ENCODE results near the gene RAB11FIP2. TPM values are rescaled to one million over a fixed set of nuclear protein-coding genes. Genes with fewer than 3 reads are reported as not detected.

Gene RAB11FIP2
- total RNA-seq, 1 donor = 38.7 TPM

DNA sequence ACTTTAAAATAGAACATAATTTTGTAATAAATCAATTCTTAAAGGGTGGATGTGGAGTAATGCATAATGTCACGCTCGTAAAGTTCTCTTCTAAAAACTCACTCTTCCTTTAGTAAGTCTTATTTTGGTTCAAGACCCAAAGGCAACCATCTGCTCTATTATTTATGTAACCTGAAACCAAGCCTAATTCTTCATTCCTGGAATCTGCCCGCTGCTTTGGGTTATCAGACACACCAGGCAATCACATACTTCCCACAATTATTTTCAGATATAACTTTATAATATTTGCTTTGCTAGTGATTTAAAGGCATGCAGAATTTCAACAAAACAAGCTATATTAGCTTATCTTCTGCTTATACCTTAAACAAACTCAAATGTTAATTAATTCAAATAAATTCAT lies 39.0 kb downstream of the RAB11FIP2 start:
- no peaks in the 10 kb centered on the region for H3K27me3 ChIP-seq (ENCODE audit: insufficient read depth, low read length)
- H3K4me1 ChIP-seq (ENCODE audit: insufficient read depth, low read length) = no peaks in the 10 kb centered on the region
- H3K36me3 ChIP-seq (ENCODE audit: insufficient read depth, low read length) = no peaks in the 10 kb centered on the region
- H3K79me2 ChIP-seq (ENCODE audit: insufficient read depth, low read length) = no peaks in the 10 kb centered on the region
- H3K9me3 ChIP-seq (ENCODE audit: low read depth, low read length) = no peaks in the 10 kb centered on the region
- no peak overlapping the region for H3K4me3 ChIP-seq (ENCODE audit: insufficient read depth, low read length)
- no peaks in the 10 kb centered on the region for H4K20me1 ChIP-seq (ENCODE audit: insufficient read depth, low read length)
- no peak overlapping the region for H3K4me2 ChIP-seq (ENCODE audit: insufficient read depth, low read length)
- TF ChIP-seq, protein P1, sequence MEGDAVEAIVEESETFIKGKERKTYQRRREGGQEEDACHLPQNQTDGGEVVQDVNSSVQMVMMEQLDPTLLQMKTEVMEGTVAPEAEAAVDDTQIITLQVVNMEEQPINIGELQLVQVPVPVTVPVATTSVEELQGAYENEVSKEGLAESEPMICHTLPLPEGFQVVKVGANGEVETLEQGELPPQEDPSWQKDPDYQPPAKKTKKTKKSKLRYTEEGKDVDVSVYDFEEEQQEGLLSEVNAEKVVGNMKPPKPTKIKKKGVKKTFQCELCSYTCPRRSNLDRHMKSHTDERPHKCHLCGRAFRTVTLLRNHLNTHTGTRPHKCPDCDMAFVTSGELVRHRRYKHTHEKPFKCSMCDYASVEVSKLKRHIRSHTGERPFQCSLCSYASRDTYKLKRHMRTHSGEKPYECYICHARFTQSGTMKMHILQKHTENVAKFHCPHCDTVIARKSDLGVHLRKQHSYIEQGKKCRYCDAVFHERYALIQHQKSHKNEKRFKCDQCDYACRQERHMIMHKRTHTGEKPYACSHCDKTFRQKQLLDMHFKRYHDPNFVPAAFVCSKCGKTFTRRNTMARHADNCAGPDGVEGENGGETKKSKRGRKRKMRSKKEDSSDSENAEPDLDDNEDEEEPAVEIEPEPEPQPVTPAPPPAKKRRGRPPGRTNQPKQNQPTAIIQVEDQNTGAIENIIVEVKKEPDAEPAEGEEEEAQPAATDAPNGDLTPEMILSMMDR (IDR thresholded peaks at IDR 0.05; ENCODE audit: extremely low read depth, low read depth, low read length) = no peak
- no peak overlapping the region for H3K27ac ChIP-seq (ENCODE audit: low read depth, low read length)
- no peak overlapping the region for H2AFZ ChIP-seq (ENCODE audit: low read length)
- no peak for DNase-seq (ENCODE audit: insufficient read length, low spot score, missing footprints)

- TF ChIP-seq, protein P1 (IDR thresholded peaks at IDR 0.05; ENCODE audit: extremely low read depth, low read depth, low read length) = no peak
- Histone ChIP-seq H3K27ac (ENCODE audit: low read depth, low read length) (no peak overlapping the region), H3K9me3 (ENCODE audit: low read depth, low read length) (no peaks in the 10 kb centered on the region), H3K4me2 (ENCODE audit: insufficient read depth, low read length) (no peak overlapping the region), H4K20me1 (ENCODE audit: insufficient read depth, low read length) (no peaks in the 10 kb centered on the region), H3K4me3 (ENCODE audit: insufficient read depth, low read length) (no peak overlapping the region), H3K27me3 (ENCODE audit: insufficient read depth, low read length) (no peaks in the 10 kb centered on the region), H3K4me1 (ENCODE audit: insufficient read depth, low read length) (no peaks in the 10 kb centered on the region), H3K79me2 (ENCODE audit: insufficient read depth, low read length) (no peaks in the 10 kb centered on the region), H3K36me3 (ENCODE audit: insufficient read depth, low read length) (no peaks in the 10 kb centered on the region), H2AFZ (ENCODE audit: low read length) (no peak overlapping the region)
- DNase-seq (ENCODE audit: insufficient read length, low spot score, missing footprints) = no peak
These were observed 43.6 kb downstream of the RAB11FIP2 start for GRCh38 chr10:118003126-118003525.

DNA sequence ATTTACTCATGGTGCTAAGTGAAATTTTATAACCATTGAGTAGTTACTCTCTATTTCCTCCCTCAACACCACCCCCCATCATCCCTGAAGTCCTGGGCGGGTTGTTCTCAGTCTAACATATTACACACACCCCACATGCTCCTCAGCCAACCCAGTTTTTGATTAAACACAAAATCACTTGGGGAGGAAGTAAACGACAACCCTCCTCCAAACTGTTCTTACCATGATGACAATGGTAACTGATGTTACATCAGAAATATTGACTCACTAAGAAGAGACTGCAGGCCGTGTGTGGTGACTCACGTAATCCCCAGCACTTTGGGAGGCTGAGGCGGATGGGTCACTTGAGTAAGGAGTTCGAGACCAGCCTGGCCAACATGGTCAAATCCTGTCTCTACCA lies 44.2 kb downstream of the RAB11FIP2 start:
- Histone ChIP-seq H3K4me1 (ENCODE audit: insufficient read depth, low read length) (no peaks in the 10 kb centered on the region), H3K9me3 (ENCODE audit: low read depth, low read length) (no peaks in the 10 kb centered on the region), H2AFZ (ENCODE audit: low read length) (no peak overlapping the region), H3K4me3 (ENCODE audit: insufficient read depth, low read length) (no peak overlapping the region), H3K36me3 (ENCODE audit: insufficient read depth, low read length) (no peaks in the 10 kb centered on the region), H3K79me2 (ENCODE audit: insufficient read depth, low read length) (no peaks in the 10 kb centered on the region), H4K20me1 (ENCODE audit: insufficient read depth, low read length) (no peaks in the 10 kb centered on the region), H3K27me3 (ENCODE audit: insufficient read depth, low read length) (no peaks in the 10 kb centered on the region), H3K4me2 (ENCODE audit: insufficient read depth, low read length) (no peak overlapping the region), H3K27ac (ENCODE audit: low read depth, low read length) (no peak overlapping the region)
- TF ChIP-seq, protein P1 (IDR thresholded peaks at IDR 0.05; ENCODE audit: extremely low read depth, low read depth, low read length) = no peak
- no peak for DNase-seq (ENCODE audit: insufficient read length, low spot score, missing footprints)

DNA sequence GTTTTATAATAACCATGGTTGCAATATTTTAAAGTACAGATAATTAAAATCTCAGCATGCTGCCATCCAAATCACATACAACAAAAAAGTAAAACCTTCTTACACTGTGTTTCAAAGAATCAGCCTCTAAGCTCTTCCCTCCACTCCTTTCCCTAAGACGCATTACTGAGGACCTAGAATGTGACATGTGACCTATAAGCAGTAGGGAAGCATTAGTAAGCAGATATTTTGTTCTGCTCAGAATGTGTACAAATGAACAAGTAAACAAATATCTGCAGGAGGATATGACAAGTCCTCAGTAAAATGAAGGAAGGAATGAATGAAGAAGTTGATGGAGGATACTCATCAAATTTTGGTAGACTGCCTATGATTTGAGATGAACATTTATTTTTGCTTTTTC lies 49.1 kb downstream of the RAB11FIP2 start:
- no peaks in the 10 kb centered on the region for H3K79me2 ChIP-seq (ENCODE audit: insufficient read depth, low read length)
- H3K27ac ChIP-seq (ENCODE audit: low read depth, low read length) = no peak overlapping the region
- H3K9me3 ChIP-seq (ENCODE audit: low read depth, low read length) = no peaks in the 10 kb centered on the region
- no peak overlapping the region for H3K4me2 ChIP-seq (ENCODE audit: insufficient read depth, low read length)
- TF ChIP-seq, protein P1 (IDR thresholded peaks at IDR 0.05; ENCODE audit: extremely low read depth, low read depth, low read length) = no peak
- no peak overlapping the region for H2AFZ ChIP-seq (ENCODE audit: low read length)
- H3K4me1 ChIP-seq (ENCODE audit: insufficient read depth, low read length) = no peaks in the 10 kb centered on the region
- DNase-seq (ENCODE audit: insufficient read length, low spot score, missing footprints) = no peak
- H4K20me1 ChIP-seq (ENCODE audit: insufficient read depth, low read length) = no peaks in the 10 kb centered on the region
- no peak overlapping the region for H3K4me3 ChIP-seq (ENCODE audit: insufficient read depth, low read length)
- no peaks in the 10 kb centered on the region for H3K36me3 ChIP-seq (ENCODE audit: insufficient read depth, low read length)
- no peaks in the 10 kb centered on the region for H3K27me3 ChIP-seq (ENCODE audit: insufficient read depth, low read length)

Measured in osteoblast (primary cell).